Stimulated activated CD4-positive, alpha-beta T cell treated with anti-CD3 and anti-CD28 coated beads, Interleukin-4, amount 100 ng/mL, for 4 hours (primary cell): ENCODE results near the gene FRY.
A peak's percentile ranks its signal among the peaks of the same experiment; 100 is the strongest.

Source experiments
- DNase-seq, 2 experiments: peaks; one replicate each; pipeline ENCODE4 v3.0.0-alpha.2; 2020

Gene FRY

DNA sequence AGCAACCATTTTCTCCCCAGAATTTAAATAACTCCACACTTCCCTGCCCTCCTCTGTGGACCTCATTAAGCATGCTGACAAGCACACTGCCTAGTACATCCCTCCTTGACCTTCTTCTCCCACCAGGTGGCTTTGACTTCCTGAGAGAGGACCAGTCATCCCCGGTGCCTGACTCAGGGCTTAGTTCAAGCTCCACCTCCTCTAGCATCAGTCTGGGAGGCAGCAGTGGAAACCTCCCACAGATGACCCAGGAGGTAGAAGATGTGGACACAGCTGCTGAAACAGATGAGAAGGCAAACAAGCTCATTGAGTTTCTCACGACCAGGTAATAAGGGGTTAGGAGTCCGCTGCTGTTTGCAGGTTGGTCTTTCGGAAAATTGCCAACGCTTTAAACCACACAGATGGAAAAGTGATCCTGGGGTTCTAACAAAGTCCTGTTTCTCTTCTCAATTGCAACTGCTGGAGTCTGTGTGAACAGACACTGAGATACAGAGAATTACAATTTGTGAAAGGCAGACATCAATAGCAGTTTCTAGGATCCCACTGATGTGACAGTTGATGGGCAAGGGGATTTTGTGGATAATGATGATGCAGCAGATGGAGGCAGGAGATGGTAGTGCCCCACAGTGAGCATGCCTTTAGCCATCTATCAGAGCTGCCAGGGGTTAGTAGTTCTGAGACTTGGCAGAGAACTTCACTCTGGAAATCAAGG, 196.9 kb downstream of the FRY start:
- no peak for DNase-seq

GRCh38 chr13:32229443-32229842, 197.9 kb downstream of the FRY start:
- no peak for DNase-seq

DNA sequence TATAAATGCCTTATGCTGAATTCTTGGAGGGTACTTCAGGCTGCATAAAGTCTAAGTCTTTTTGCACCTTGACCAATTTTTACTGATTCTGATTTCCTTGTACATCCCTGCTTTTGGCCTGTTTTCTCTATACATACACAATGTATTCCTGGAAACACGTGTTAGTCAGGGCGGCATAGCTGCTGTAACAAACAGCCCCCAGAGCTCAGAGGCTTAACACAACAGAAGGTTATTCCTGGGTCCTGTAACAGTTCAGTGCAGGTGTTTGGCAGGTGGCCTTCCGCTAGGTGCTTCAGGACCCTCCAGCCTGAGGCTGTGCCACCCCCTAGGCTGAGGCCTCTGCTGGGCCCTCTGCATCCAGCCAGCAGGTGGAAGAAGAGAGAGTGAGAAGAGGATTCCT, 200.7 kb downstream of the FRY start:
- no peak for DNase-seq

- DNase-seq = no peak
Observed at GRCh38 chr13:32233062-32233461, 201.5 kb downstream of the FRY start.

- DNase-seq = no peak
Observed at GRCh38 chr13:32234914-32235313, 203.3 kb downstream of the FRY start.

GRCh38 chr13:32237681-32238080, 206.1 kb downstream of the FRY start:
- no peak for DNase-seq

GRCh38 chr13:32243695-32244094, 212.1 kb downstream of the FRY start:
- no peak for DNase-seq

DNA sequence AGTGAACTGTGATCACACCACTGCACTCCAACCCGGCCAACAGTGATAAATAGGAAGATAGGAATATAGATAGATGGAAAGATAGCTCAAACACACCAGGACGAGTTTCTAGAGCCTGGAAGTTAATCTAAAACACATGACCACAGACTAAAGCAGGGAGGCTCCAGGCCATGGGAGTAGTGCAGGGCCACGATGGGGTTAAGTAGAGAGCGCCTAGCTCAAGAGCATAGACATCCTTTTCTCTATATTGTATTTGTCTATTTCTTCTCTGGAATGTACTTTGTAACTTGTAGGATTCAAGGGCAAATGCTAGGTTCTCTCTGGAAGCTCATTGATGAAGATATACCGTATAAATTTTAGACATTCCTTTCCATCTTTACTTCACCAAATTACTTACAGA, 214.0 kb downstream of the FRY start:
- no peak for DNase-seq

DNA sequence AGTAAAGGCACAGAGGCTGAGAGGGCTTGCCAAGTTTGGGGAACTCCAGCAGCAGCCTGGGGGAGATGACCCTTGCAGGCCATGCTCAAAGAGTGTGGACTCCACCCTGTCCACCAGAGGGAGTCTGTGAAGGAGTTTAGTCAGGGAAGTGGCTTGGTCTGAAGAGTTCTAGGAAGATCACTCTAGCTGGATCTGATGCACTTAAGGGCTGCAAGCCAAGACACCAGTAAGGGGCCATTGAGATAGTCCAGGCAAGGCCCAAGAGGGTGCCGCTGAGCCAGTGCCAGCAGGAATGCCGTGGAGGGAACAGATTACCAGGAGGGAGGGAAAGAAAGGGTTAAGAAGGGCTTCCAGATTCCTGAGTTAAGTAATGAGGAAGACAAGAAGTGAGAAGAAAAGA, 214.9 kb downstream of the FRY start:
- DNase-seq = peak; percentile 5 to 10

- DNase-seq = no peak
Observed at GRCh38 chr13:32247887-32248286, 216.3 kb downstream of the FRY start.

GRCh38 chr13:32248801-32249200, 217.2 kb downstream of the FRY start:
- no peak for DNase-seq

DNA sequence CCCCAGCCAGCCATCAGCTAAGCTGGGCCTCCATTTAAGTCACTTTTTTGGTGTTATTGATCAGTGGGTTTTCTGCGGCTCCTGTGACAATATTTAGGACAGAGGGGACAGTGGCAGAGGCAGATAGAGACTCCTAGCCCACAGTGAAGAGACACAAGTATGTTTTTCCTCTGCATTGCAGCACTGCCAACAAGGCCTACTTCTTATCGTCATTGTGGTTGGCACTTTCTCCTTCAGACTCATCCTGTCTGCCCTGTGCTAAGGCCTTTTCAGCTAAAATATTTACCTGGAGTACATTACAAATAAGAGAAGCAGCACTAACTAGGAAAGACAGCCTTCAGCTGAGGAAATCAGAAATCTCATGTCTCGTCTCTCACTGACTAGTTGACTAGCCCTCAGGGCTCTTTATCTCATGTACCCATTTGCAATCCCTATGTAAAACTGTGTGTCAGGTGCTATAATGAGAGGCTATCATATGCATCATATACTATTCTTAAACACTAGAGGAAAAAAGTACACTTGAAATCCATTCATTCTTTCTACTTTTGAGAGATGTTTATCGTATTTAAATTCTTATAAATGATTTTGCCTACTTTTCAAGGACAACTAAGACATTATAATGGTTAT, 221.4 kb downstream of the FRY start:
- DNase-seq = no peak

GRCh38 chr13:32253911-32254399, 222.4 kb downstream of the FRY start:
- no peak for DNase-seq

- DNase-seq = no peak
Observed at GRCh38 chr13:32254416-32254815, 222.8 kb downstream of the FRY start.

DNA sequence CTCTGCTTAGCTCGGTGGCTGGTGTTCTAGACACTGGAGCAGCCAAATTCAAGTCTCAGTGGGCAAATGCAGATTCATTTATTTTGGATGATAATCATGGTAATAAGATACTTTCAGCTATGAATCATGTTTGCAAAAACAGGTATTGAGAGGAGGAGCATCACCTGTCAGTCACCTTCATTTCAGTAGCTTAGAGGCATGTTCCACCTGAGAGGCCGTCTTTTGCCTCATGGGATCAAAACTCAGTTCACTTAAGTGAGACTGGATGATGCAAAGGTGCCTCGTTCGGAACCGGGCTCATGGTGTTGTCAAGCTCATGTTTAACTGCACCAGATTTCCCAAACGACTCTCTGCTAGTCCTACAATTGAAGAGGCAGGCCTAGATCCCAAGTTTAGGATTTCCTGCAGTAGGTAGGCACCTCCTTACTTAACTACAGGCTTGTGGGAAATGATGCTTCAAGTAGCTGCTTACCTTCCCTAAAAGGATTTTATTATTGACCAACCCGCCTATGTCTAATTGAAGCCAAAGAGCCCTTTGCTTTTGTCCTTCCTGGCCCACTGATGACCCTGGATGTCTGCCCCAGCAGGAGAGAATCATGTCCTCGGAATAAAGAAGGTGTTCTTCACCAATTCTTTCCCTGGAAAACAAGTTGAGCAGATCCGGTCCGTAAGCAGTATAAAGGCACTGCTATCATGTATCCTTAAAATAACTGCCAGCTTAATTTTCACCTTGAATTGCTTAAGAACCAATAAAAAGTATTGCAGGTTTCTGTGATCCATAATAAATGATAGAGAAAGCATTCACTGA, 223.5 kb downstream of the FRY start:
- DNase-seq = no peak

GRCh38 chr13:32255724-32256109, 224.1 kb downstream of the FRY start:
- DNase-seq = no peak

- DNase-seq = no peak
Observed at GRCh38 chr13:32256243-32256642, 224.7 kb downstream of the FRY start.

GRCh38 chr13:32257649-32258048, 226.1 kb downstream of the FRY start:
- DNase-seq = no peak

GRCh38 chr13:32259116-32259515, 227.5 kb downstream of the FRY start:
- DNase-seq = no peak

DNA sequence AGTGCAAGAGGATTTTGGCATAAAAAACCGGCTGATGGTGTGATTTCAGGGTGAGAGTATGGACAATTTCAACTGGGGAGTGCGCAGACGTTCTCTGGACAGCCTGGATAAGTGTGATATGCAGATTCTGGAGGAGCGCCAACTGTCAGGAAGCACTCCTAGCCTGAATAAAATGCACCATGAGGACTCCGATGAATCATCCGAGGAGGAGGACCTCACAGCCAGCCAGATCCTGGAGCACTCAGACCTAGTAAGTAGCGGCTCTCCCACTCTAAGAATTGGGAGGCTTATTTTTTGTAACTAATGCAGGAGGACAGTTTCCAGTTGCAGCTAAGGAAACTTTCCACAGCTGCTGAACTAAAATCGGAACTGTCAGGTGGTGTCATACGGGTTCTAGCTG, 230.0 kb downstream of the FRY start:
- no peak for DNase-seq

- DNase-seq = no peak
Observed at GRCh38 chr13:32262165-32262564, 230.6 kb downstream of the FRY start.

GRCh38 chr13:32262619-32263018, 231.0 kb downstream of the FRY start:
- DNase-seq = no peak

- DNase-seq = no peak
Observed at GRCh38 chr13:32264407-32264806, 232.8 kb downstream of the FRY start.

DNA sequence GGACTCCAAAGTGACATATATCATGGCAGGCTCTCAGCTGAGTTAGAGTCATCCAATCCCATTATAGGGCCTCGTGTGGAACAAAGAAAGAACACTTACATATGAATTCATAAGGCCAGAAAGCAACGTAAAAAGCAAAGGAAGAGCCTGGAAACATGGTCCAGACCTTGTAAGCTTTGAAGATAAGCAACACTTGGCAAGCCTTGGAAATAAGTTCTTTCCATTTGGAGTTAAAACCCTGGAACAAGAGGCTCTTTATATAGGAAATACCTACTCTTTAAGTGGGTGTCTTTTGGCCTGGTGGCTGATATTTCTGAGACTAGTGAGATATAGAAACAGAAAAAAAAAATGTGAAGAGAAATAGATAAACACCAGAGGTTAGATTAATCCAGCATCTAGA, 234.2 kb downstream of the FRY start:
- no peak for DNase-seq
